ENCODE data around the gene IL17B. TPM values are rescaled to one million over a fixed set of nuclear protein-coding genes. Genes with fewer than 3 reads are reported as not detected.

The IL17B gene
- total RNA-seq, 1 experiment from 2014 or later = not detected

DNA sequence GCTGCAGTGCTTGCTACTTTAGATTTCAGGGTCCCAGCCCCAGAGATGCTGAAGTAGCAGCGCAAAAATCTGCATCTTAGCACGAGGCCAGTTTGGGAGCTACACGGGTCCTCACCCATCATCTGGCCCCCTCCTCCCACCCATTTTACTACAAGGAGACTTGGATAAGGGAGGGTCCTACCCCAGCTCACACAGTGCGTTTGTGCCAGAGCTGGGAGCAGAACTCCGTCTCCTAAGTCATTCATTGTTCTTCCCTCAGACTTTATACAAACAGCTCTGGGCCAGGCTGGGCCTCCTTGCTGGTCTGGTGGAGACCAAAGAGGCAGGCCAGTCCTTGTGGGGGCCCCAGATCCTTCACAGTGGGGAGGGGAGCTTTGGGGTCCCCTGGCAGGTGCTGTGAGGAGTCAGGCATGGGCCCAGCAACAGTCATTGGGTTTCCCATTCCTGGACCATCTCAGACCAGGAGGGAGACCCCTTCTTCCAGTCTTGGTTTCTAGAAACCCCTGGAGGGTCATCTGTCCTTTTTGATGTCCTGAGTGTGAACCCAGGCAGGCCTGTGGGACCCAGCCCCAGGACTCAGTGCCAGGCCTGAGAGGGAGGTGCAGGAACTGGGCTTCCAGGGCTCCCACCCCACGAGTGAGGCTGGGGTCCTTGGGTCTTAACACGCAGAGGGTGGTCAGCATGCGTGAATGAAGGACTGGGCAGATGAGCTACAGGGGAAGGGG is 2.3 kb upstream of the IL17B start:
- Mint-ChIP-seq H3K27ac (no peak overlapping the region), H3K27me3 (ENCODE audit: low read depth) (no peaks in the 10 kb centered on the region), H3K9me3 (0 out of 2 replicates have a peak, but pooled peaks cover 4% of the 10 kb centered on the region), H3K4me1 (peaks cover 12% of the 10 kb centered on the region), H3K4me3 (no peak overlapping the region), H3K36me3 (no peaks in the 10 kb centered on the region)
- CTCF ChIA-PET = interaction anchor here (0.5 to 3.5 kb wide), 34 partner anchors 8 to 254 kb away, joined by 3 to 110 read pairs (median 6); partner anchors contain the start of genes GRPEL2 and PCYOX1L
- no peak for DNase-seq (ENCODE audit: low spot score)
- no peak for ATAC-seq
- POLR2A ChIA-PET = no interaction called here
- TF ChIP-seq JAZF1 (CRISPR knock-in tag; IDR thresholded peaks at IDR 0.05) = no peak
- TF ChIP-seq, protein P1, sequence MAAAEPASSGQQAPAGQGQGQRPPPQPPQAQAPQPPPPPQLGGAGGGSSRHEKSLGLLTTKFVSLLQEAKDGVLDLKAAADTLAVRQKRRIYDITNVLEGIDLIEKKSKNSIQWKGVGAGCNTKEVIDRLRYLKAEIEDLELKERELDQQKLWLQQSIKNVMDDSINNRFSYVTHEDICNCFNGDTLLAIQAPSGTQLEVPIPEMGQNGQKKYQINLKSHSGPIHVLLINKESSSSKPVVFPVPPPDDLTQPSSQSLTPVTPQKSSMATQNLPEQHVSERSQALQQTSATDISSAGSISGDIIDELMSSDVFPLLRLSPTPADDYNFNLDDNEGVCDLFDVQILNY (CRISPR knock-in tag; IDR thresholded peaks at IDR 0.05) = no peak
- TF ChIP-seq, protein P2, sequence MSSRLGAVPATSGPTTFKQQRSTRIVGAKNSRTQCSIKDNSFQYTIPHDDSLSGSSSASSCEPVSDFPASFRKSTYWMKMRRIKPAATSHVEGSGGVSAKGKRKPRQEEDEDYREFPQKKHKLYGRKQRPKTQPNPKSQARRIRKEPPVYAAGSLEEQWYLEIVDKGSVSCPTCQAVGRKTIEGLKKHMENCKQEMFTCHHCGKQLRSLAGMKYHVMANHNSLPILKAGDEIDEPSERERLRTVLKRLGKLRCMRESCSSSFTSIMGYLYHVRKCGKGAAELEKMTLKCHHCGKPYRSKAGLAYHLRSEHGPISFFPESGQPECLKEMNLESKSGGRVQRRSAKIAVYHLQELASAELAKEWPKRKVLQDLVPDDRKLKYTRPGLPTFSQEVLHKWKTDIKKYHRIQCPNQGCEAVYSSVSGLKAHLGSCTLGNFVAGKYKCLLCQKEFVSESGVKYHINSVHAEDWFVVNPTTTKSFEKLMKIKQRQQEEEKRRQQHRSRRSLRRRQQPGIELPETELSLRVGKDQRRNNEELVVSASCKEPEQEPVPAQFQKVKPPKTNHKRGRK (CRISPR knock-in tag; IDR thresholded peaks at IDR 0.05; ENCODE audit: borderline replicate concordance) = no peak
- no peak for TF ChIP-seq PRRX2 (CRISPR knock-in tag; IDR thresholded peaks at IDR 0.05)
- TF ChIP-seq NFE2L1 (CRISPR knock-in tag; IDR thresholded peaks at IDR 0.05) = no peak
- TF ChIP-seq ETV6 (CRISPR knock-in tag; IDR thresholded peaks at IDR 0.05) = 0 out of 2 replicates have a peak, but pooled peaks have one; percentile 8
- no peak for TF ChIP-seq OVOL2 (CRISPR knock-in tag; IDR thresholded peaks at IDR 0.05; ENCODE audit: borderline replicate concordance)

DNA sequence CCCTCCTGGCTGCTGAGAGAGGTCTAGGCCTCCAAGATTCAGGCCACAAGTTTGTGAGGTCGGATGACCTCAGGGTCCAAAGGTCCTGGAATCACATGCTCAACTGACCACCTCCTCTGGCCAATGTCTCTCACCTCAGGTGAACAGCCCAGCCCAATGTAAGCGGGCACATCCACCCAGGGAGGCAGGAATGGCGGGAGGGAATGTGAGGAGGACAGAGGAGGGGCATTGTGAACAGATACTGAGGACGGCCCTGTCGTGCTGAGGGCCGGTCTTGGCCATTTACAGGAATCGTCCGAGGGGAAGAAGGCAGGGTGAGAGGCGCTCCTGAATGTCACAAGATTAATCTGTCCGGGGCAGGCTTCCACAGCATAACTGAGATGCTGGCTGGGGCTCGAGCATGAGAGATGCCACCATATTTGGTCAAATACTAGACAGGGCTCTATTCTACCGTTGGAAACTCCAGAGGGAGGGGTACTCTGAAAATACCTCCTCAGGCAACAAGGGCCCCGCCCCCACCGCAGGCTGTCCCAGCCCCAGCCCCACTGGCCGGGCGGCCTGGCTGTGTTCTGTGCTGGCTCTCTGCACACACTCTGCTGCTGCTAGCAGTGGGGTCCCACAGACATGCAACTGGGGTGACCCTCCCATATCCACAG is 1.5 kb upstream of the IL17B start:
- Mint-ChIP-seq H3K36me3 (no peaks in the 10 kb centered on the region), H3K4me1 (peaks cover 9% of the 10 kb centered on the region), H3K9me3 (0 out of 2 replicates have a peak, but pooled peaks cover 4% of the 10 kb centered on the region), H3K4me3 (no peak overlapping the region), H3K27me3 (ENCODE audit: low read depth) (no peaks in the 10 kb centered on the region), H3K27ac (no peak overlapping the region)
- TF ChIP-seq MXD4 (CRISPR knock-in tag; IDR thresholded peaks at IDR 0.05; ENCODE audit: borderline replicate concordance) (no peak), ELF4 (CRISPR knock-in tag; IDR thresholded peaks at IDR 0.05; ENCODE audit: low read depth) (no peak), CBFB (CRISPR knock-in tag; IDR thresholded peaks at IDR 0.05; ENCODE audit: low read depth) (no peak), TEAD1 (CRISPR knock-in tag; IDR thresholded peaks at IDR 0.05) (no peak), NR1H2 (CRISPR knock-in tag; IDR thresholded peaks at IDR 0.05) (no peak), MYBL2 (CRISPR knock-in tag; IDR thresholded peaks at IDR 0.05) (no peak), NFE2L1 (CRISPR knock-in tag; IDR thresholded peaks at IDR 0.05) (no peak), ZNF232 (CRISPR knock-in tag; IDR thresholded peaks at IDR 0.05) (no peak)
- TF ChIP-seq, protein P3, sequence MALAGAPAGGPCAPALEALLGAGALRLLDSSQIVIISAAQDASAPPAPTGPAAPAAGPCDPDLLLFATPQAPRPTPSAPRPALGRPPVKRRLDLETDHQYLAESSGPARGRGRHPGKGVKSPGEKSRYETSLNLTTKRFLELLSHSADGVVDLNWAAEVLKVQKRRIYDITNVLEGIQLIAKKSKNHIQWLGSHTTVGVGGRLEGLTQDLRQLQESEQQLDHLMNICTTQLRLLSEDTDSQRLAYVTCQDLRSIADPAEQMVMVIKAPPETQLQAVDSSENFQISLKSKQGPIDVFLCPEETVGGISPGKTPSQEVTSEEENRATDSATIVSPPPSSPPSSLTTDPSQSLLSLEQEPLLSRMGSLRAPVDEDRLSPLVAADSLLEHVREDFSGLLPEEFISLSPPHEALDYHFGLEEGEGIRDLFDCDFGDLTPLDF (CRISPR knock-in tag; IDR thresholded peaks at IDR 0.05) = no peak
- TF ChIP-seq, protein P4, sequence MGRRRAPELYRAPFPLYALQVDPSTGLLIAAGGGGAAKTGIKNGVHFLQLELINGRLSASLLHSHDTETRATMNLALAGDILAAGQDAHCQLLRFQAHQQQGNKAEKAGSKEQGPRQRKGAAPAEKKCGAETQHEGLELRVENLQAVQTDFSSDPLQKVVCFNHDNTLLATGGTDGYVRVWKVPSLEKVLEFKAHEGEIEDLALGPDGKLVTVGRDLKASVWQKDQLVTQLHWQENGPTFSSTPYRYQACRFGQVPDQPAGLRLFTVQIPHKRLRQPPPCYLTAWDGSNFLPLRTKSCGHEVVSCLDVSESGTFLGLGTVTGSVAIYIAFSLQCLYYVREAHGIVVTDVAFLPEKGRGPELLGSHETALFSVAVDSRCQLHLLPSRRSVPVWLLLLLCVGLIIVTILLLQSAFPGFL (CRISPR knock-in tag; IDR thresholded peaks at IDR 0.05; ENCODE audit: borderline replicate concordance) = no peak
- TF ChIP-seq, protein P5, sequence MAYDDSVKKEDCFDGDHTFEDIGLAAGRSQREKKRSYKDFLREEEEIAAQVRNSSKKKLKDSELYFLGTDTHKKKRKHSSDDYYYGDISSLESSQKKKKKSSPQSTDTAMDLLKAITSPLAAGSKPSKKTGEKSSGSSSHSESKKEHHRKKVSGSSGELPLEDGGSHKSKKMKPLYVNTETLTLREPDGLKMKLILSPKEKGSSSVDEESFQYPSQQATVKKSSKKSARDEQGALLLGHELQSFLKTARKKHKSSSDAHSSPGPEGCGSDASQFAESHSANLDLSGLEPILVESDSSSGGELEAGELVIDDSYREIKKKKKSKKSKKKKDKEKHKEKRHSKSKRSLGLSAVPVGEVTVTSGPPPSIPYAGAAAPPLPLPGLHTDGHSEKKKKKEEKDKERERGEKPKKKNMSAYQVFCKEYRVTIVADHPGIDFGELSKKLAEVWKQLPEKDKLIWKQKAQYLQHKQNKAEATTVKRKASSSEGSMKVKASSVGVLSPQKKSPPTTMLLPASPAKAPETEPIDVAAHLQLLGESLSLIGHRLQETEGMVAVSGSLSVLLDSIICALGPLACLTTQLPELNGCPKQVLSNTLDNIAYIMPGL (CRISPR knock-in tag; IDR thresholded peaks at IDR 0.05) = no peak
- TF ChIP-seq, protein P6, sequence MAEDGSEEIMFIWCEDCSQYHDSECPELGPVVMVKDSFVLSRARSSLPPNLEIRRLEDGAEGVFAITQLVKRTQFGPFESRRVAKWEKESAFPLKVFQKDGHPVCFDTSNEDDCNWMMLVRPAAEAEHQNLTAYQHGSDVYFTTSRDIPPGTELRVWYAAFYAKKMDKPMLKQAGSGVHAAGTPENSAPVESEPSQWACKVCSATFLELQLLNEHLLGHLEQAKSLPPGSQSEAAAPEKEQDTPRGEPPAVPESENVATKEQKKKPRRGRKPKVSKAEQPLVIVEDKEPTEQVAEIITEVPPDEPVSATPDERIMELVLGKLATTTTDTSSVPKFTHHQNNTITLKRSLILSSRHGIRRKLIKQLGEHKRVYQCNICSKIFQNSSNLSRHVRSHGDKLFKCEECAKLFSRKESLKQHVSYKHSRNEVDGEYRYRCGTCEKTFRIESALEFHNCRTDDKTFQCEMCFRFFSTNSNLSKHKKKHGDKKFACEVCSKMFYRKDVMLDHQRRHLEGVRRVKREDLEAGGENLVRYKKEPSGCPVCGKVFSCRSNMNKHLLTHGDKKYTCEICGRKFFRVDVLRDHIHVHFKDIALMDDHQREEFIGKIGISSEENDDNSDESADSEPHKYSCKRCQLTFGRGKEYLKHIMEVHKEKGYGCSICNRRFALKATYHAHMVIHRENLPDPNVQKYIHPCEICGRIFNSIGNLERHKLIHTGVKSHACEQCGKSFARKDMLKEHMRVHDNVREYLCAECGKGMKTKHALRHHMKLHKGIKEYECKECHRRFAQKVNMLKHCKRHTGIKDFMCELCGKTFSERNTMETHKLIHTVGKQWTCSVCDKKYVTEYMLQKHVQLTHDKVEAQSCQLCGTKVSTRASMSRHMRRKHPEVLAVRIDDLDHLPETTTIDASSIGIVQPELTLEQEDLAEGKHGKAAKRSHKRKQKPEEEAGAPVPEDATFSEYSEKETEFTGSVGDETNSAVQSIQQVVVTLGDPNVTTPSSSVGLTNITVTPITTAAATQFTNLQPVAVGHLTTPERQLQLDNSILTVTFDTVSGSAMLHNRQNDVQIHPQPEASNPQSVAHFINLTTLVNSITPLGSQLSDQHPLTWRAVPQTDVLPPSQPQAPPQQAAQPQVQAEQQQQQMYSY (CRISPR knock-in tag; IDR thresholded peaks at IDR 0.05) = no peak
- ChIA-PET CTCF (interaction anchor here (0.7 to 3.5 kb wide), 17 partner anchors 9 to 185 kb away, joined by 3 to 110 read pairs (median 9); no protein-coding TSS in a partner anchor), POLR2A (no interaction called here)
- DNase-seq (ENCODE audit: low spot score) (no peak), ATAC-seq (peak; percentile 12)
